ENCODE results near the gene ATF6.

The ATF6 gene

DNA sequence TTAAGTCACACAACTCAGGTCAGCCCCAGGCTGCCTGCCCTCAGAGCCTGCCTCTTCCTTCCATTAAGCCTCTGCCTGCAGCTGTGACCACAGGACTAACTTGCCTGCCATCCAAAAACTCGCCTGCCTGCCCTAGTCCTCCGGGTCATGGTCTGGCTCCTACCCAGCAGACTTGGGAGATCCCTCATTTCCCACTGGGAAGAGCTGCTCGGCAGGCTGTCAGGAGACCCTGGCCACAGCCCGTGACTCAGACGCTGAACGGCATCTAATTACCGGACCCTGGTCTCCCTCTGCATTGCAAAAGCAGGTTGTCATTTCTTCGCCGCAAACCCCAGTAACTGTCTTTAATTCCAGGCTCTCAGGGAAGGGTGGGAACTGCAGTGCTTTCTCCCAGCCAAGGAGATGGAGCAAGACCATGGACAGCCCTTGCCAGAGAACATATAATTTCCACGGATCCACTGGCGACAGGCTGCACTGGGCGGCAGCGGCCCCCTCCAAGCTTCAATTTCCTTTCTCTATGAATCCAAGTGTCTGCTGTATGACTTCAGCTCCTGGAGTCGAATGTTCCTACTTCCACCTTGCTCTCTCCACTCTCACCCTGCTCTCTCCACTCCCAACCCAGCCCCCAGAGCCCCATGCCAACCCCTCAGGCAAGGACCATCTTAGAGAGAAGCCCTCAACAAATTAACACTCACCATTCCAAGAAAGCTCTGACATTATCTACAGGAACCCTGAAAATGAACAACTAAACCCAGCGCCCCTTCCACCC is 237.1 kb downstream of the ATF6 start:
- DNase-seq (ENCODE audit: low spot score): no peak

DNA sequence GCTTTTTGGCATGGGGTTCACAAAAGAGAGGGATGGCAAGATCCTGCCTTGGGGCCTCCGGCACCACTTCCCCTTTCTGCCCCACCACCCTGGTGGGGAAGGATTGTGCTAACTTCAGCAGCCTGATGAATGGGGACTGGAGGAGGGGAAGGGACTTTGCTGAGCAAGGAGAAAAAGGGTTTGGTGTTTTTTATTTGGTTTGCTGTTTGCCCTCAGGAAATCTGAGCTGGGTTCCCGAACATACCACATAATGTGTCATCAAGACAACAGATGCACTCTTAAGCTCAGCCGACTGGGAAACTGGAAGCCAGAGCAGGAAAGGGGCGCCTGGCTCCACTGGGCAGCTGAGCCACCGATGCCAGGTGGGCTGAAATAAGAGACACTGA is 237.7 kb downstream of the ATF6 start:
- DNase-seq (ENCODE audit: low spot score): no peak

DNA sequence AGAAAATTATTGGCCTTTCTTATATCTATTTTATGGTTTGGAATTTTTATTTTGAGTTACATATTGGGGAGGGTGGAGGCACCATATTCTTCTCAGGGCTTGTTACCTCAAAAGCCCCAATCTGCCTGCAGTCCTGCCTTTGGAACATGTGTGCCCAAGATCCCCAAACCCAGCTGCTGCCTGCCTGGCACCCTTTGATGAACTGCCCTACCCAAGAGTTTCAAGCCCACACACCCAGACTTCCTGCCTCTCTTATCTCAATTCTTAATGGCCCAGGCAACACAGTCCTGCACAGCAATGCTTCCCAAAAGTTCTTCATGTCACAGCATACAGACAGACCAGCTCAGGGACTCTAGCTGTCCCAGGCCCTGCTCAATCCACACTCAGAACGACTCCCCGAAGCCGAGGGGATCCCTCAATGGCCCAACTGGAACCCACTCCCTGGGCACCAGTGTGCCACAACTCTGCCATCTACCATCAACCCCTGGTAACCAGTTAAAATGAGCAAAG is 238.4 kb downstream of the ATF6 start:
- peak; percentile 32 for DNase-seq (ENCODE audit: low spot score)

DNA sequence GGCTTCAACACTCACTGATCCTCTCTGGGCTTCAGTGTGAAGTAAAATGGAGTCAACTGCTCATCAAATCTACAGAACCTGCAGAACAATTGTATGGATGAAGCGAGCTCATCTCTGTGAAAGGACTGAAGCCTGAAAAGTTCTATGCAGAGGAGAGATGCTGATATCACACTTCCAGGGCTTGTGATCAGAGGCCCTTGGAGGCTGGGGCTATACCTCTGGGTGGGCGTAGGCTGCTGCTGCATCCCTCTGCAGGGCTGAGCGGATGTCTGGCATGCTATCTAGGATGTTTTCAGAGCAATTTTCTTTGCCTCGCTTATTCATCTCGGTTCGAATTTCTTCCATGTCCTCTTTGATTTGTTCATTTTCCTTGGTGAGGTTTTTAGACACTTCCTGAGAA is 240.0 kb downstream of the ATF6 start:
- DNase-seq (ENCODE audit: low spot score): no peak

DNA sequence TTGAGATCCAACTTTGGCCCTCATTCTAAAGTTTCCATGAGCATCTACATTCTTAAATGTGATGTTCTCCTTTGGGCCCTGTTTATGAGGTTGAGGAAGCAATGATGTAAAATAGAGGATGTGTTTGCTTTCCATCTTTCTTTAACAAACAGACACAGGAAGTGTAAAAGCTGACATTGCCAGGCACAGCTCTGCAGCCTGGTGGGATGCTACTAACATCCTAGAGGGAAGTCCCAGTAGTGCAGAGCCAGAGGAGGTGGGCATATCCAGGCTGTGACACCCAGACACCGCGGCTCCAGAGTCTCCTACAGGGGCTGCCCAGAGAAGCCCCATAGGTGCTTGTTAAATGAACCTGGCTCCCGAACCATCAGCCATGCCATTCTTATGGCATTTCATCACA is 241.3 kb downstream of the ATF6 start:
- no peak for DNase-seq (ENCODE audit: low spot score)

DNA sequence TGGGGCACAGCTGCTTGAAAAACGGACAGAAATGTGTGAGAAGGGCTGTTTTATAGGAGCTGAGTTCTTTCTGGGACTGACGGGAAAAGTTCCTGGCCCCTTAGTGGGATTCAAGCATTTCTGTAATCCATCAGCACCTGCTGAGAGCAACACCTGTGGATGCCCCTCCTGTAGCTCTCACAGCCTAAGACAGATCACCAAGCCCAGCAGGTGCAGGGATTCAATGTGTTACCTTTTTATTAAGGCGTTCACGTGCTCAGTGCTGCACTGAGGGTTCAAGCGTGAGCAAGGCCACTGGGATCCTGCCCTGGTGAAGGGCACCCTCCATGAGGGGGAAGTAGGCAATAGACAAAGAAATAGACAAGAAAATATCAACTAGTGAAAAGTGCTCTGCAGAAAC is 242.7 kb downstream of the ATF6 start:
- DNase-seq (ENCODE audit: low spot score): no peak

DNA sequence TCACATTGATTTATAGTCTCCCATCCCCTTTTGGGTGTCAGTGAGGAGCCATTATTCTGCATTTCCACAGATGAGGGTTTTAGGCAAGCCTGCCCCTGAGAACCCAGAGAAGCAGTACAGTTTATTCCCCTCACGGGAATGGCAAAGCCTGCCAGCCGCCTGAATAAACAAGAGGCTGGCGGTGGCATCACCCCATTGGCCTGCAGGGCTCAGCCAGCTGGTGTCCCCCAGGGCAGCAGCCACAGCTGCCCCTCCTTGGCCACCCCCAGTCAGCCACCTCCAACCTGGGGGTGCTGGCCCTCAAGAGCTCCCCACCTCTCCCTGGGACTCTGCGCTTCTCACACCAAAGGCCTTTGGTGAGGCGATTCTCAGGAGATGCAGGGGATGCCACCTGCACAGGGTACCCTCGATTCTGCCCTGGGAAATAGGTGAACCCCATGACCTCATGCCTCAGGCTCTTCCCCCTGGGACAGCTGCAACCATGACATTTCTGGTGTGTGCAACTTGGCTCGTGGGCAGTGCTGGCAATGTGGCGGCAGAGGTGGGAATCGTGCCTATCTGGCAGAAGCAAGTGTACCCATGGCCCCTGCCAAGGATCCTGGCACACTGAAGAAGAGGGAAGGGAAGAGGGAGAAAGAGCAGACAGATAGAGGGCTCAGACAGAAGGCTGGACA is 243.5 kb downstream of the ATF6 start:
- no peak for DNase-seq (ENCODE audit: low spot score)

DNA sequence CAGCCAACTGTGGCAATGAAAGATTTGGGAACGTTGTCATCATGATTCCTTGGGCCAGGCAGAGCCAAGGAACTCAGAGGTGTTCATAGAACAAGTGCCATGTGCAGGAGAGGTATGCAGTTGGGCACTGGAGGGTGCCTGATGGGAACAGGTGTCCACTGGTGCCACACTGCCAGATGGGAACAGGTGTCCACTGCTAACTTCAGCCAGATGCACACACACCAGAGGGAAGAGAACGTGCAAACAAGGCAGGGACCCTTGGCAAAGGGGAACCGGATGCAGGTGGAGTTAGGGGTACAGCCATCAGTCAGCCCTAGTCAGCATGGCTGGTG is 244.0 kb downstream of the ATF6 start:
- DNase-seq (ENCODE audit: low spot score): no peak

DNA sequence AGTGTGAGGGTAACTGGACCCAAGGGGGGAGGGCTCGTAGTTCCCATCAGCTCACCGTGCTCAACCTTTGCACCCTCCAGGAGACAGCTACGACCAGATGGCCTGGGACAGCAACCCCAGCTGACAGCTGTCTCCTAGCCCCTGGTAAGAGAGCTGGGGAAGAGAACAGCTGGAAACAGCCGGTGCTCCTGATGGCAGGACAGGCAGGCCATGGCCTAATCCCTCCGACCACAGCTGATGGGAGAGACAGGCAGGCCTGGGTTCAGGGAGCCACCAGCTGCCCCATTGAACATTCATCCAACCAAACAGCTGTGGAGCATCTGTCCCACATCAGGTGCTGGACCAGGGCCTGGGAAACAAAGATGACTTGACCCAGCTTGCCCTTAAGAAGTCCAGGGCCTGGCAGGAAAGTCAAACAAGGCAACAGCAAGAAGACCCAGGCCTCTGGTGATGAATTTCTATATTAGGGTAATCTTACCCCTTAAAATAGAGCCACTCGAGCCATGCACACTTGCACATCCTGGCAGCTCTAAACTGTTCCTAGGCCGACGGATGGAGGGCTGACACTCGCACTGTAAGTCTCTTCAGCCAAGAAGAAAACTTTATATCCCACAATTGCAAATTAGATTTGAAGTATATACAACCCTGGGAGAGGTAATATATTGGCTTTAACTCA is 245.4 kb downstream of the ATF6 start:
- no peak for DNase-seq (ENCODE audit: low spot score)

DNA sequence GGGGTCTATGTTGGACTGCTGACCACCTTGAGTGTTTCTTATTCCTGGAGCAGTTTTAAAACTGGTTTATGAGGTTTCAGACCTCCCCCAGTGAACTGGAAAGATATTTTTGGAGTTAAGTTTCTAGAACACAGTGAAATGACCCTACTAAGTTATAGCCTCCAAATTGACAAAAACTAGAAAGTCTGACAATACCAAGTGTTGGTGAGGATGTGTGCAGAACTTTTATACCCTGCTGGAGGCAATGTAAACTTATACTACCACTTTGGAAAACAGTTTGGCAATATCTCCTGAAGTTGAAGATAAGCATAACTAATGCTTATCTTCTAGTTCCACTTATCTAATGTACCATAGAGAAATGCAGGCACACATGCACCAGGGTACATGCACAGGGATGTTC is 247.2 kb downstream of the ATF6 start:
- no peak for DNase-seq (ENCODE audit: low spot score)
